Measurements from ENCODE around the gene TBX4.

TBX4 gene

DNA sequence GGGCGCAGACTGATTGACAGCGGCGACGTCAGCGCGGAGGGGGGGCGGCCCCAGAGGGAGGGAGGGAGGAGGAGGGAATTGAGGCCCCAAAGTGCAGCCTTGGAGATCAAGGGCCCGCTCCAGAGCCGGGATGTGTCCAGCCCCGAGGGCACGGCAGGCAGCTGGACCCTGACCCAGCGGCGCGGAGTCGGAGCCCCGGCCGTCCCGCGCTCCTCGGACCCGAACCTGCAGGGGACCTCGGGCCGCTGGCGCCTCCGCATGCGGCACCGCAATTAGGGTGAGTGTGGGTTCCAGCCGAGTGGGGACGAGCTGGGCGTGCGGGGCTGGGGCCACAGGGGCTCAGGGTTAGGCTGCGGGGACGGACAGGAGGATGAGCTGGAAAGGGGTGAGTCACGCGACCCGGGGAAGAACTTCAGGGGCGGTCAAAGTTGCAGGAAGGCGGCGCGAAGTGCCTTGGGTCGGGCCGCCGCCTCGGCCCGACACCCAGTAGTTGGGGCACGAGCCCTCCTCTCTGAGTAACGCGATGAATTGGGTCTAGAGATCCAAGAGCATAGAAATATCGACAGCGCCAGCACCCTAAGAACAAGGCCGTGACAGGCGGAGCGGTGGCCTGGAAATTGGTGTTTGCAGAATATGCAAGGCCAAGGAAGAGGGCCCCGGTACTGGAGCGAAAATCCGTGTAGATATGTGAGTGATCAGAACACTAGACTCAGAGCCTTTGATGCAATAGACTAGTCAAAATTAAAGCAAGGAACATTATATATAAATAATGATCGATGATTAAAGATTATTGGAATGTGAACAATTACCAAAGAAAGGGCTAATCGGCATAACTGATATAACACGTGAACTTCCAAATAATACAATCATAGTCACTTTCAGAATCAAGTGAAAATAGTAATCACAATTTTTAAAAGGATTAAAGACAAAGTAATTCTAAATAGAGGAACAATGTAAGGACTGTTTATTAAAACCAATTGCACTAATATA lies at the start of gene TBX4:
TSS of gene TBX4 (plus strand) at position 122 of the 990 bp plus-strand sequence. CDS start 4,069 bp downstream, outside the sequence.
- DNase-seq (ENCODE audit: low read depth), result no peak

DNA sequence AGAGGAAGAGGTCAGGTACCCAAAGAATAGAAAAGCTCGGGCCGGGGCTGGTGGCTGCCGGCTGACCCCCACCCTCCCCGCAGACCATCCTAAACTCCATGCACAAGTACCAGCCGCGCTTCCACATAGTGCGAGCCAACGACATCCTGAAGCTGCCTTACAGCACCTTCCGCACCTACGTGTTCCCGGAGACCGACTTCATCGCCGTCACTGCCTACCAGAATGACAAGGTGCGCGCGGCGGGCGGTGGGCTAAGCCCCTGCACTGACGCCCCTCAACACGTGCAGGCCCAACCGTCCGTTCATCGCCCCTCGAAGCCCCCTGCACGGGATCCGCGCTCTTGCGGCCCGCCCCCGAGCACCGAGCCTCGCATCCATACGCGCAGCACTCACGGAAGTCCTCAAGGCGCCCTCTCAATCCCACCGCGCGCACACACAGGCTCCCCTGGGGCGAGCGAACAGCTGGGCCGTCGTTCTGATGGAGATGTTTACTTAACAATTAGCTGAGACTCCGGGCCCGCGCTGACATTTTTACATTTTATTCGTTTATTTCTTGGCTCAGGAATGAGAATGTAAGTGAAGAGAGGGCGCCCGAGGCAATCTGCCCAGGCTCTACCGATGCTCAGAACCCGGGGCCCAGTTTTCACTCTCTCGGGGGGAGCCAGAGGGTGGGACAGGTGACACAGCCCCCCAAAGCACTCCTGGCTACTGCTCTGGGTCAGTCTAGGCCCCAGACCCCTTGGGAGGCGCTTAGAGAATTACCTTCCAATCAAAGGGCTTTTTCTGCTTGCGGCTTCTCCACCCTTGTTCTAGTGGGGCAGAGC lies 49.0 kb upstream of the TBX4 start:
- no peak for DNase-seq (ENCODE audit: low read depth)

GRCh38 chr17:61403801-61404662 lies 48.2 kb upstream of the TBX4 start:
- no peak for DNase-seq (ENCODE audit: low read depth)

- no peak for DNase-seq (ENCODE audit: low read depth)
Observed at GRCh38 chr17:61404663-61404912, 47.6 kb upstream of the TBX4 start.

- no peak for DNase-seq (ENCODE audit: low read depth)
Observed at GRCh38 chr17:61404913-61405685, 47.1 kb upstream of the TBX4 start.

DNA sequence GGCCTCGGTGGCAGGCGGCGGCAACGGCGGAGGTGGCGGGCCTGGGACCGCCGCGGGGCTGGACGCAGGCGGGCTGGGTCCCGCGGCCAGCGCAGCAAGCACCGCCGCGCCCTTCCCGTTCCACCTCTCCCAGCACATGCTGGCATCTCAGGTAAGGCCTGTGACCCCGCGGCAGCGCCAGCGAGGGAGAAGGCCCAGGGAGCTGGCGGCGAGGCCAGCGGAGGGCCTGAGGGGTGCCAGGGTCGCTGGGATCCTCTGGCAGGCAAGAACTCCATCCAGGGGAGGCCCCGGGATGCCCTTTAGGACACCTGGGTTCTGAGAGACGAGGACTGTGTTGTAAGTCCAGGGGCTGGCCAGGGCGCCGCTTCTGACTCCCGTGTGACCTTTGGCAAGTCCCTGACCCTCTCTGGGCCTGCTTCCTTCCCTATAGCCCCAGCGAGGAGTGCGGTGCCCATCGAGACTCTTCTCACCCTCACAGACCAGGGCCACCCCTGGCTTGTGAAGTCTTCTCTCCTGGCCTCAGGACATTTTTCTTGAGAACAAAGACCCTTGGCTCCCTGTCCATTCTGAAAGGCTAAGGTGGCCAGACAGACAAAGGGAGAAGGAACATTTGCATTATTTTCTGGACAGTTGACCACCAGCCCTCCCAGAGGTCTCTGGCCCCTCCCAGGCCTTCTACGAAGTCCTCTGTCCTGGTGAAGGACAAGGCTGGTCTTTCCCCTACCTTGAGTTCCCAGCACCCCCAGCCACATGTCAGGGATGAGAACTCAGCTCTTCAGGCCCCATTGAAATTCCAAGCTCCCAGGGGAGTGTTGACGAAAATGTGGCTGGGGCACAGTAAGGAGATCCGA lies 46.3 kb upstream of the TBX4 start:
- DNase-seq (ENCODE audit: low read depth), result no peak

- no peak for DNase-seq (ENCODE audit: low read depth)
Observed at GRCh38 chr17:61406537-61406845, 45.7 kb upstream of the TBX4 start.

- DNase-seq (ENCODE audit: low read depth), result no peak
Observed at GRCh38 chr17:61406971-61407911, 45.0 kb upstream of the TBX4 start.

DNA sequence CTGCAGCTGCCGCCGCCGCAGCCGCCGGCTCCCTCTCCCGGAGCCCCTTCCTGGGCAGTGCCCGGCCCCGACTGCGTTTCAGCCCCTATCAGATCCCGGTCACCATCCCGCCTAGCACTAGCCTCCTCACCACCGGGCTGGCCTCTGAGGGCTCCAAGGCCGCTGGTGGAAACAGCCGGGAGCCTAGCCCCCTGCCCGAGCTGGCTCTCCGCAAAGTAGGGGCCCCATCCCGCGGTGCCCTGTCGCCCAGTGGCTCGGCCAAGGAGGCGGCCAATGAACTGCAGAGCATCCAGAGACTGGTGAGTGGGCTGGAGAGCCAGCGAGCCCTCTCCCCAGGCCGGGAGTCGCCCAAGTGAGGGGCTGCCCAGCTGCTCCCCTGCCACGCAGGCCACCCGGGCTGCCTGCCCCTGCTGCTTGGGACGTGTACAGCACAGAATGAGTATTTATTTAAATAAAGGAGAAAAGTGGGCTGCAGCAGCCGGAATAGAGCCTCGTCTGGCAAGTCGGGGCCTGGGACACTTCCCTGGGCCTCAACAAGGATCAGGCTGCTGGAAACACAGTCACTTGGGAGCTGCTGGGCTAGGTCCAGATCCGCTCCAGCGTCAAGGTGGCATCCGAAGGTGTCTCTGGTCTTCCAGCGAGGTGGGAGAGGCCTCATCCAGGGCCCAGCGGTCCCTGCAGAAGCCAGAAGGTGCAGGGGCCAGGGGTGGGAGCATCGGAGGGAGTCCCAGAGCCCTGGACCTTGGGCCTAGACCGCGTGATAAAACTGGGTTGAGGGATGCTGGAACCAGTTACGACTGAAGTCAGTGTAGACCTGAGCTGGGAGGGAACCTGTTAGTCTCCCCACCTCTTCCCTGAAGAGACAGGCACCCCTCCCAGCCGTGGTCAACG lies 43.8 kb upstream of the TBX4 start:
- DNase-seq (ENCODE audit: low read depth), result no peak

- no peak for DNase-seq (ENCODE audit: low read depth)
Observed at GRCh38 chr17:61409301-61410112, 42.7 kb upstream of the TBX4 start.

DNA sequence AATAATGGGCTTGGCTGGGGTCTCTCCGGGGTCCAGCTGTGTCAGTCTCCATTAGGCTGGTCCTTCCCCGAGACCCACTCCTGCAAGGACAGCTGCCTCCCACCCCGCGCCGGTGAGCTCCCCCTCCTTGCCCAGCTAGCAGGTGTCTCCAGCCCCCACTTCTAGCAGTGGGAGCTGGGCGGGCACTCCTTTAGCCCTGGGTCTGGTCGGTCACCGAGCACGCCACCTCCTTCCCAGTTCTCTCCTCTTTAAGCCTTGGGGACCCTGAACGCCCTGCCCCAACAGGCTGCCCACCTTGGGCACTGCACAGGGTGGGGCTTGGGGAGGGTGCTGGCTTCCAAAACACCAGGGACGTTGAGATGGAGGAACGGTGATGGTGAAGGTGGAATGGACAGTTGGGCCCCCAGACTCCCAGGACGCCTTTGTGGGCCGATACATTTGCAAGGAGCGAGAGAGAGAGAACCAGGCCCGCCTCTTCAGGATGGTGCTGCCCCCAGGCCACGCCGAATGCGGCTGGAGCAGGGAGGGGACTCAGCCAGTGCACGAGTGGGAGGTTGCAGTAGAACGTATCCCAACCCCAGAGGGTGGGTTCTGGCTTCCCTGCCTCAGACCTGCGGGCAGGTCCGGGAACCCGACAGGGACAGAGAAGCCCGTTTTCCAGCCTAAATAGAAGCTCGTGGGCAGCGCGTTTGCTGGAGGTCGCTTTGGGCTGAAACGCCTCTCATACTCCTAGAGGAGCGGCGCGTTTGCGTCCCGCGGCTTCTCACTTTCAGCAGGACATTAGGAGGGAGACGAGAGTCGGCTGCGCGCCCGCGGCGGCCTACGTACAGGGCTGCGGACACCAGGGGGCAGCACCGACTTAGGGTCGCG lies 41.8 kb upstream of the TBX4 start:
- DNase-seq (ENCODE audit: low read depth), result peak; percentile 68

- DNase-seq (ENCODE audit: low read depth), result no peak
Observed at GRCh38 chr17:61411011-61411260, 41.3 kb upstream of the TBX4 start.

- DNase-seq (ENCODE audit: low read depth), result no peak
Observed at GRCh38 chr17:61411261-61412142, 40.7 kb upstream of the TBX4 start.

DNA sequence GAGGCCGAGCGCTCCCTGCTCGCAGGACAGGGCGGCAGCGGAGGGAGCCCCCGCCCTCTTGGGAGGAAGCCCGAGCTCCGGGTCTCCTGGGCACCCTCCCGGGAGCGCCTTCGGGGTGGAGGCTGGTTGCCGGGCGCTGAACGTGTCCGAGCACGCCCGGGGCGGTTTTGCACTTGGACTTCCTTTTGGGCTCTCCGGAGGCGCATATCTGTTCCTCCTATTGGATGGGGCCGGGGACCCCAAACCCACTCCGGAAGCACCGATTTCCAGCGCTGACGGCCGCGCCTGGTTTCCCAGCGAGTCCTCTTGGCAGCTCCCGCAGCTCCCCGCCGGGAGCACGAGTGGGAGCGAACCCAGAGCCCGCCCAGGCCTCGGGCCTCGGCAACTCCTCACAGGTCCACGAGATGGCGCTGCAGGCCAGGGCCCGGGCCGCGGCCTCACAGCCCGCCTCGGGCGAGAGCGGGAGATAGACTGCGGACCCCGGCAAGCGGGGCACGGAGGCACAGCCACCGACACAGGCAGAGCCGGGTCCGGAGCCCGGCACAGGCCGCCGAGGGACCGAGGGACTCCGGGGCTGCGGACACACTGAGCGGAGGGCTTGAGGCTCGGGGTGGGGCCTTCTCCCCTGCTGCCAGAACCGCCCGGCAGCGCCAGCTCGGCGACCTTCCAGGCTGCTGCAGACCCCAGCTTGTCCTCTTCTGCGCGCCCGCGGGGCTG lies 39.9 kb upstream of the TBX4 start:
- DNase-seq (ENCODE audit: low read depth), result peak; percentile 58

Data from activated gamma-delta T cell treated with anti-CD3 and anti-CD28 coated beads, Interleukin-2, amount 50 U/mL, for 16 hours (primary cell).